GM18907 (cell line): ENCODE results near the gene RNASE9.
"Not testable (repeated sequence)": the region's sequence is repeated elsewhere in the genome, so short reads cannot be mapped to it uniquely, and the experiment has no call there.

ENCODE experiments used
- ATAC-seq: cut with Tn5 transposase; IDR thresholded peaks from one replicate; pipeline ENCODE4 v1.9.1; 2021; ENCODE audit warnings: mild to moderate bottlenecking, moderate library complexity; ENCODE audit not compliant: unreplicated experiment

Gene RNASE9

GRCh38 chr14:20560961-20561360 is at the start of gene RNASE9:
TSS of gene RNASE9 (minus strand) at chr14:20561047.
- ATAC-seq, result no peak

GRCh38 chr14:20610002-20610765 is 49.3 kb upstream of the RNASE9 start:
- no peak for ATAC-seq

- peak; percentile 23 for ATAC-seq
Measured at GRCh38 chr14:20609215-20610001, 48.6 kb upstream of the RNASE9 start.

GRCh38 chr14:20608383-20609110 is 47.7 kb upstream of the RNASE9 start:
- ATAC-seq, result no peak

GRCh38 chr14:20607617-20608016 is 46.8 kb upstream of the RNASE9 start:
- no peak for ATAC-seq

- no peak for ATAC-seq
Measured at GRCh38 chr14:20606902-20607242, 46.0 kb upstream of the RNASE9 start.

DNA sequence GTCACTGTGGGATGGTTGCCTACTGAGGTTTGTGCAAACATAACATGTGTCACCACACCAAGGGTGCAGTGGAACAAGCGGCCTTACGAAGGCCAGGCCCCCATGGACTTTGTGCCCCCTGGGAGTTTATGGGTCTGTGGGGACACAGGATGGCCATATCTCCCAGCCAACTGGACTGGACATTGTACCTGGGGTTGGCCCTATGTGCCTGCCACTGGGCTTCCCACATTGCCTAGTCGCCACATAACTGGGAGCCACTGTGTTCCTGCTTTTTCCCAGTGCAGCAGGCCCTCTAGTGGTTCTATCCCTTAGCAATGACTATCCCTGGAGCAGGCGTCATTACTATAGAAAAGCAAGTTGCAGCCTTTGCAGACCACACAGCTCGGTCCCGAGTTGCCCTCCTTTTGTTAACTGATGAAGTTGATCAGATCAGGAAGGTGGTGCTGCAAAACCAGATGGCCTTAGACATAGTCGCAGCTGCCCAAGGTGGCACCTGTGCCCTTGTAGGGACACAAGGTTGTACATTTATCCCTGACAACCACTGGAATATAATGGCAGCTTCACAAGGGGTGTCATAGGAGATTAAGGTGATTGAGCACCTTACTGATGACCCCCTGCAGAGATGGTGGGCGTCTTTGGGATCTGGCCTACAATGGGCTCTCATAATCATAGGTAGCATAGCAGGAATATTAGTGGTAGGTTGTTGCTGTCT is 45.5 kb upstream of the RNASE9 start:
- no peak for ATAC-seq

DNA sequence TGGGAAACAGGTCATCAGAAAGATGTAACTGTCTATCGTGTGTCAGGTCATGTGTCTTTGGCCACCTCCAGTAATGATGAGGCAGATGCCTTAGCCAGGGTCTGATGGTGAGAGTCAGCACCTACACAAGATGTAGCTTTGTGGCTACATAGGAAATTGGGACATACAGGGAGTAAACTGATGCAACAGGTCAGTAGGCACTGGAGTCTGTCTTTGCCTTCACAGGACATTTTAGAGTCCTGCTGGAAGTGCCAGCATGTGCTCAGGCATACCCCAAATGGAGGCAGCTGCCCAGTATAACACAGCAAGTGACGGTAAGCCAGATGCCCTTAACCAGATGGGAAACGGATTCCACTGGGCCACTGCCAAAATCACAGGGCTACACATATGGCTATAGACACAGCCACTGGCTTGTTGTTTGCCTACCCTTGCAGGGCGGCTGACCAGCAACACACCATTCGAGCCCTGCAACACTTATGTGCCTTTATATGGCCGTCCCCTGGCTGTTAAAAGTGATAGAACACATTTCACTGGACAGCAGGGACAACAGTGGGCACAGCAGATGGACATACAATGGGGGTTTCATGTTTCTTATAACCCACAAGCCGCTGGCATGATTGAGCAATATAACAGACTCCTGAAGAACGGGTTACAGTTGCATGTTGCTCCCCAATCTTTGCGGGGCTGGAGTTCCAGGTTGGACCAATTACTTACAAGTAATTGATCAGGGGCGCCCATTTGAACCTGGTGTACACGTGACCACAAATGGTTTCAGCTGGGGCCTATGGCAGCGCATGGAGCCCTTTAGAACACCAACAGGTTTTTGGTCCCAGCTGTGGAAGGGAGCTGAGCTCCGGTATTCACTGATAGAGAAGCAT is 43.2 kb upstream of the RNASE9 start:
- no peak for ATAC-seq

GRCh38 chr14:20602583-20602982 is 41.7 kb upstream of the RNASE9 start:
- no peak for ATAC-seq

DNA sequence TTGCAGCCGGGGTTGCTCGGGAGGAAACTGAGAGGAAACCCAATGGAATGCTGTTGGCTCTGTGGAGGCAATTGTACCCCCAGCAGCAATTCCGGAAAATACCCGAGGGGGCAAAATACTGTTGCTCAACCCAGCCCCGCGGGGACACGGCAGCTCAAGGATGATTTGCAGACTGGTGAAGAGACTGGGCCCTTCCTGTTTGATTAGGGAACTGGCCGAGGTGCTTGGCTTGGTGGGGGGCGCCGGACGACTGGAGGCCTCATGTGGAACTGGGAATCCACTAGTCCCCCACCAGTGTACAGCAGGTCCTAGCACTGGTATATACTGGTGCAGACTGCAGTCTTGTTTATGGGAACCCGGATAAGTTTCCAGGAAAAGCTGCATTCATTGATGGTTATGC is 40.7 kb upstream of the RNASE9 start:
- no peak for ATAC-seq

GRCh38 chr14:20597108-20597507 is 36.3 kb upstream of the RNASE9 start:
- no peak for ATAC-seq

DNA sequence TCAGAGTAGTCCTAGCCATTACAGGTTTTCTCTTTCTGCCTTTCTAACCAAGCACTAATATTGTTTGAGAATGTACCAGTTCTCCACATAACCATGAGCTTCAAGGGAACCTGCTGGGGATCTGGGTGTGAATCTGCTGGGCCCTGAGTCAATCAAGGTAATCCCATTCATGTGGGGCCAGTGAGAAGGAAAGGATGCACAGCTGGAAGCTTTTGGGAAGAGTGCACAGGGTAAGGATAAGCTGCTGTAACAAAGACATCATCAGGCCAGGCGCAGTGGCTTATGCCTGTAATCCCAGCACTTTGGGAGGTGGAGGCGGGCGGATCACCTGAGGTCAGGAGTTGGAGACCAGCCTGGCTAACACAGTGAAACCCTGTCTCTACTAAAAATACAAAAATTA is 34.9 kb upstream of the RNASE9 start:
- not testable (repeated sequence) for ATAC-seq

DNA sequence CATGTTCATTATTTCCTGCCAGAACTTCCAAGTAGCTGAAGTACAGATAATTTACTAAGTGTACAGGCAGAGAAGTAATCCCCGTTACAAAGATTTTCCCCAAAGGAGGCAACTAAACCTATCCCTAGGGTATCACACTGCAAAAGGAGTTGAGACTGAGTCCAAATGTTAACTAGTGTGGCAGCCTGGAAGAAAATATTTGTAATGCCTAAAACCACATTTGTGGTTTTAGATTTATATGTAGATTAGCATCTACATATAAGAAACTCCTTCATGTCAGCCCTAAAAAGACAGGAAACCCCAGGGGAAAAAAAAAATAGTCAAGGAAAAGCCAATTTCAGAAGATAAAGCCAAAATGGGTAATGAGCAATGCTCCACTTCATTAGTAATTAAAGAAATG is 31.7 kb upstream of the RNASE9 start:
- ATAC-seq, result no peak

DNA sequence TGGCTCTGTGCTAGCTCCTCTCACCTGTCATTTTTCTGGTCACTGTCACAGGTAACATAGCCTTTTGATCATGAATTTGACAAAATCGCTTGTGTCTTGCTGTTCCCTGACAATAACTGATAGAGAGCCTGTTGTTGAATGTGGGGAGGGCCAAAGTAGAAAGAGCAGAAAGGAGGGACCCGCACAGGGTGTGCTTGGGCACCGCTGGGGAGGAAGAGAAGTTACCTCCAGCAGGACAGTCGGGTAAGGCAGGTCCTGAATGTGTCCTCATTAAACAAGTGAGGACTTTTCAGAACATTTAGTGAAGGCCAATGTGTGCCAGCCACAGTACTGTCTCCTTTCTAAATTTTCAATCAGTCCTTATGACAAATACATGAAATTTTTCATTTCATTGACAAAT is 30.4 kb upstream of the RNASE9 start, which contains the start of gene RNASE12:
Gene RNASE12 (minus strand): TSS at position 142 of the 400 bp plus-strand sequence. CDS start 653 bp downstream, outside the sequence.
- ATAC-seq, result no peak

- ATAC-seq, result no peak
Measured at GRCh38 chr14:20587489-20588154, 26.8 kb upstream of the RNASE9 start, which contains the start of gene RNASE11. TSS of gene RNASE11 (minus strand) at chr14:20588001.

DNA sequence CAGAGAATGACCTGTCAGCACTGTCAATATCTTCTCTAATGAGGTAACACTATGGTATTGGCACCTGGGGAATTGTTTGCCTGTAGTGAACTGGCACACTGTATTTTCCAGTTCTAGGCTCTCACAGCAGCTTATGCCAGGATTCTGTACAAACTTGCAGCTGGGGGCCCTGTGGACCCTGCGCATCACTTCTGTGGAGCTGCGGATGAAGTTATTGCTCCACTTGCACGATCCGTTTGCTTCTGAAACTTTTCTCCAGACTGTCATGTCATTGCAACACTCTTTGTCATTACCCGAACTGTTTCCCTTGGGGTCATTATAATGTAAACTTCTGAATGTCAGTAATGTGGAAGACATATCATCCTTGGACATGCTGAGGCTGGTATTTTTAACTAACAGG is 23.1 kb upstream of the RNASE9 start:
- no peak for ATAC-seq

DNA sequence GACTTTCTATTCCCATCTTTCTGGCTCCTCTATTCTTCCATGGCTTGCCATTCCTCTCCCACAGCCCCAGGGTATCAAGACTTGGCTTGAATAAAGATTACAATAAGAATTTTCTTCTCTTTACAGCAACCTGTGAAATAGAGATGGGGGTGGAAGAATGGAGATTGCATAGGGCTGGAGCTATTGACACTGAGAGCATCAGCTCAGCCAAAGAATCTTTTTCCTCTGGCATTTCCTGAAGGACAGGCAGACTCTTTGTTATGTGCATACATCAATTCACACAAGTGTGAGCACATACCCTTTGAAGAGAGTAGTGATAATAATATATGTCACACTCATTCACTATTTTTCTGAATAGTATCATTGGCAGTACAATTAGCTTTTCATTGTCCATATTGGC is 22.3 kb upstream of the RNASE9 start:
- no peak for ATAC-seq

GRCh38 chr14:20580242-20580641 is 19.4 kb upstream of the RNASE9 start:
- ATAC-seq, result no peak

GRCh38 chr14:20578784-20579502 is 18.1 kb upstream of the RNASE9 start:
- ATAC-seq, result no peak
